NOMO-1 treated with DMSO at 0.1 percent for 48 hours (cell line): Measurements from ENCODE around the gene STAMBP.
"Not testable (repeated sequence)": the region's sequence is repeated elsewhere in the genome, so short reads cannot be mapped to it uniquely, and the experiment has no call there.

ENCODE experiments used
- DNase-seq: peaks from one replicate; lab custom pipeline; 2025; ENCODE audit not compliant: unreplicated experiment; lab: John Stamatoyannopoulos, UW

Gene STAMBP

DNA sequence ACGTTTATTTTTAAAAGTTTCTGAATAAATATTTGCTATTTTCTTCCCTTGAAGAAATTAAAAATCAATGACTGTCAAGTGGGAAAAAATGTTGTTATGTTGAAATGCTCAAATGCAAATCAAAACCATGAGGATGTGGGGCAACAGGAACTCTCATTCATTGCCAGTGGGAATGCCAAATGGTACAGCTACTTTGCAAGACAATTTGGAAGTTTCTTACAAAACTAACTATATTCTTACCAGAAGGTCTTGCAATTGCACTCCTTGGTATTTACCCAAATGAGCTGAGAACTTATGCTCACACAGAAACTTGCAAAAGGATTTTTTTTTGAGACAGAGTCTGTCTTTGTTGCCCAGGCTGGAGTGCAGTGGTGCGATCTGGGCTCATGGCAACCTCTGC is 56.6 kb downstream of the STAMBP start:
- DNase-seq, result no peak

DNA sequence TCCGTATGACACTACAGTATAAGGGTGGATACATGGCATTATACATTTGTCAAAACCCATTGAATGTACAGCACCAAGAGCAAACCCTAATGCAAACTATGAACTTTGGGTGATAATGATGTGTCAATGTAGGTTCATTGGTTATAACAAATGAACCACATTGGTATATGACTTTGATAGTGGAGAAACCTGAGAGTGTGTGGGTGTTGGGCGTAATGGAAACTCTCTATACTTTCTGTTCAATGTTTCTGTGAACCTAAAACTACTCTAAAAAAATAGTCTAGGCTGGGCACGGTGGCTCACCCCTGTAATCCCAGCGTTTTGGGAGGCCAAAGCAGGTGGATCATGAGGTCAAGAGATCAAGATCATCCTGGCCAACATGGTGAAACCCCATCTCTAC is 57.6 kb downstream of the STAMBP start:
- DNase-seq, result no peak

DNA sequence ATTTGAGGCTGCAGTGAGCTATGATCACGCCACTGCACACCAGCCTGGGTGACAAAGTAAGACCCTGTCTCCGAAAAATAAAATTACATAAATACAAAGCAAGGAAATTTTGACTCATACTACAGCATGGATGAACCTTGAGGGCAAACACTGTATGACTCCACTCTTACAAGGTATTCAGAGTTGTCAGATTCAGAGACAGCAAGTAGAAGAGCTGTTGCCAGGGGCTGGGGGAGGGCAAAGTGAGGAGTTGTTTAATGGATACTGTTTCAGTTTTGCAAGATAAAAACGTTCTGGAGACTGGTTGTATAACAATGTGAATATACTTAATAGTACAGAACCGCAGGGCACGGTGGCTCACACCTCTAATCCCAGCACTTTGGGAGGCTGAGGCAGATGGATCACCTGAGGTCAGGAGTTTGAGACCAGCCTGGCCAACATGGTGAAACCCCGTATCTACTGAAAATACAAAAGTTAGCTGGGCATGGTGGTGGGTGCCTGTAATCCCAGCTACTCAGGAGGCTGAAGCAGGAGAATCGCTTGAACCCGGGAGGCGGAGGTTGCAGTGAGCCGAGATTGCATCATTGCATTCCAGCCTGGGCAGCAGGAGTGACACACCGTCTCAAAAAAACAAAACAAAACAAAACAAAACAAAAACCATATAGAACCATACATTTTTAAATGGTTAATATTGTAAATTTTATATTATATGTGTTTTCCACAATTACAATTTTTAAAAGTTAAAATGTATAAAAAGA is 59.0 kb downstream of the STAMBP start:
- not testable (repeated sequence) for DNase-seq

DNA sequence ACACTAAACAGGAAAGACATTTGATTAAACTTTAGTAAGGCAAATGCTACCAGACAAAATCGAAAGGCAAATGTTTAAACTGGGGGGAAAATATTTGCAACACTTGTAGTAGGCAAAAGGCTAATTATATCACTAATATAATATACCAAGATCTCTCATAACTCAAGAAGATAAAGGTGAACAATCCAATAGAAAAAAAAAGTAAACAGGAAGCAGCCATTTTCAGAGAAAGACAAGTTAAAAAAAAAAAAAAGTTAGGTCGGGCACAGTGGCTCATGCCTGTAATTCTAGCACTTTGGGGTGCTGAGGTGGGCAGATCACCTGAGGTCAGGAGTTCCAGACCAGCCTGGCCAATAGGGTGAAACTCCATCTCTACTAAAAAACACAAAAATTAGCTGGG is 59.6 kb downstream of the STAMBP start:
- DNase-seq, result no peak

DNA sequence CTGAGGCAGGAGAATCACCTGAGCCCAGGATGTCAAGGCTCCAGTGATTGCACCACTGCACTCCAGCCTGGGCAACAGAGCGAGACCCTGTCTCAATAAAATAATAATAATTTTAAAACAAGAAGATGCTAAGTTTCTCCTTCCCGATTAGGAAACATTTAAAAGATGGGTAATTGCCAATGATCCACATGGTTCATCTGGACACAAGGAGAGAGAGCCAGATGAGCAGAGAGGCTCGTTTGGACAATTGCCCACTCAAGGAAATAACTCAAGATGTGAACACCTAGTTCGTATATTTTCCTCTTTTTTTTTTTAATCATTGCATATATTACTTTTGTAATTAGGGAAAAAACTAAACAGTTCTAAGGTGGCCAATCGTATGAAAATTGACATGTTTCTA is 60.4 kb downstream of the STAMBP start:
- no peak for DNase-seq

DNA sequence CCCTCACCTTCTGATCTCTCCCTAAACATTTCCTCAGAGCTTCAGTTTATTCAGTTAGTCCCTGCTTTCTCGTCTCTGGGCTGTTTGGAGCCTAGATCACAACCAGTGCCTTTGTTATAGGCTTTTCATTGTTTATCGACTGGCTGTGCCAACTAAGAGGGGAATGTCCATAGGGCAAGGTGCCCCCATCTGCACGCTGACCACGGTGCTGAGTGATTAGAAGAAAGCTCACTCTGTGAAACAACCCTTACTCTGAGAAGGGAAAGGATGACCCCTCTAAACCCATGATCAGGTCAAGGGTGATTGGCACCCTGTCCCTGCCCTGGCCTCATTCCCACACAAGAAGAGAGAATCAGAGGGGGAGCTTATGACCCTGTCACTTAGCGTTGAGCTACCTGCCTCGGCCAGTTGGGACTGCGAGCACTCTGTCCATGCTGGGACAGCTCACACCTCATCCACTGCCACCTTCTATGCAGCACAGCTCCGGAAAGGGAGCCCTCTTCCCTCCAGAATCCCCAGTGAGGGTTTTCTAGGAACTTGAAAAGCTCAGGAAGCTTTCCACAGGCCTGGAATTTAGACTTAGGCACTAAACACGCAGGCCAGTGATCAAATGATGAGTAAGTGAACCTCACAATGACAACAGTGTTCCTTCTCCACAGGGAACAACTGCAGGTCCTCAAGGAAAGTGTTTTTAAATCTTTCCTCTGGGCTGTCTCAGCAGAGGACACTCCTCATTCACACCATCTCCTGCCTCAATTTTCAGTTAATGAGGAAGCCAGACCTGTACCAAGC is 61.7 kb downstream of the STAMBP start:
- DNase-seq, result no peak

DNA sequence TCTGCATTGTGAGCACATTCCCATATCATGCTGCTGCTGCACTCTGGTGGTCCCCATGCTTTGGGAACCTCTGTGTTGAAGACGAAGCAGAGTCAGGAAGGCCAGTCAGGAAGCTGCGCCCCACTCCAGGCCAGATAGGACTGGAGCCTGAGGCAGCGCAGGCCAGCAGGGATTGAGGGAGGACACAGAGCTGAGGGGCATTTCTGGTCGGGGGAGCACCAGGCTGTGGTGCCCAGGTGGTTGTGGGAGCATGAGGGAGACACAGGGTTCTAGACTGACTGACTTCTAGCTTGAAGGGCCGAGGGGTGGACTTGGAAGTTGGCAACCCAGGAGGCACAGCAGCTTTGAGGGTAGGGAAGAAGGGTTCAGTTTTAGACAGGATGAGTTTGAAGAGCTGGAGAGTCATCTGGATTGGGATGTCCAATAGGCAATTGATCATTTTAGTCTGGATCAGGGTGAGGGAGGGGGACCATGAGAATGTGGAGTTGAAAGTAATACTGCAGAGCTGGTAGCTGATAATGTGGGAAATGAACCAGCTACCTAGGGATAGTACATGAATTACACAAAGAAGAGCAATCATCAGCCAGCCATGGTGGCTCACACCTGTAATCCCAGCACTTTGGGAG is 62.6 kb downstream of the STAMBP start:
- no peak for DNase-seq

DNA sequence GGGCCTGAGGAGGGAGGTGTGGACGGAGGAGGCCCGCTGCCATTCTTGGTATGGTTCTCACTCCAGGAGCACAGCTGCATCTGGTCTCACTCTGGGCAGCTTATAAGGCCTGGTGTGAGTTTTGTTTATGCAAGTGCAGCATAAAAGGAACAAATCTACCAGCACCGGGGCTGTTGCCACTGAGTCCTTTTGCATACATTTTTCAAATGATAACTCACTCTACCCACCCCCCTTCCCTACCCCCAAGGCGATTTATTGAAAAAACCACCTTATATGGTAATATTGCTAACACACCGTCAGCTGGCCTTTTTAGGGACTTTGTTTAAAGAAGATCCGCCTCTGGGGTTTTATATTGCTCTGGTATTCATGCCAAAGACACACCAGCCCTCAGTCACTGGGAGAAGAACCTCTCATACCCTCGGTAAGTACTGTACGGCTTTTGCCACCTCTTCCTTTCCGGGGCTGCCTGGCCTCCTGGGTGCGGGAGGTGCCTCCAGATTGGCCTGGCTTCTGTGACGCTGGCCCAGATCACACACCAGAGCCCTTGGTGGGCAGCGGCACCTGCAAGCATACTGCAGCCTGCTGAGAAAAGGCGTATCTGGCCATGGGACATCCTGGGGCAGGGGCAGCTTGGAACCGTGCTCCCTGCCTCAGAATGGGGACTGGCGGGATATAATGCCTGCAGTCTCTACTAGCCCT is 64.0 kb downstream of the STAMBP start, which contains the start of gene ACTG2:
TSS of gene ACTG2 (plus strand) at position 378 of the 699 bp plus-strand sequence. CDS start 8,304 bp downstream, outside the sequence.
- DNase-seq, result no peak

DNA sequence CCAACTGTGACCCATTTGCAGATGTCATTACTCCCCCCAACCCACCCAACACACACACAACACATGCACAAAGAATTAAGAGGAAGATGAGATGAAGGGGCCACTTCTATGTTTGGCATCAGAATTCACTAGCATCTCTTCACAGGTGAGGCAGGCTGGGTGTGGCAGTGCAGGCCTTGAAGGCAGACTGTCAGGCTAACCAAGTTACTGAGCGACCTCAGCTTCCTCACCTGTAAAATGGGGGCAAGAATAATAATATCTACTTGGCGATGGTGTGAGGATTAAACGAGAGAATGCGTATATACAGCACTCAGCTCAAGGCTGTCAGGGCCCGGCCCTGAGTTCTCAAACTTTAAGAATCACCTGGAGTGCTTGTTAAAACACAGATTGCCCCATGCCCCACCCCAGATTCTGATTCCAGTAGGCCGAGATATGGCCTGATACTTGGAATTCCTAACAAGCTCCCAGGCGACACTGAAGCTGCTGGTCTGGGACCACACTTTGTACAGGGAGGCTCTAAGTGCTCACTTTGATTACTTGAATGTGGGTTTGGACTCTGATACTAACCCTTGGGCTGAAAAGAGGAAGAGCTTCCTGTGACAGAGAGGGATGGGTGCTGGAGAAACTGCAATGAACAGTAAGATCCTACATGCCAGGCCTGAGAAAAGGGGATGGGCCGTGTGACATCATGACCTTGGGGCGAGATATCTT is 65.2 kb downstream of the STAMBP start:
- DNase-seq, result no peak

DNA sequence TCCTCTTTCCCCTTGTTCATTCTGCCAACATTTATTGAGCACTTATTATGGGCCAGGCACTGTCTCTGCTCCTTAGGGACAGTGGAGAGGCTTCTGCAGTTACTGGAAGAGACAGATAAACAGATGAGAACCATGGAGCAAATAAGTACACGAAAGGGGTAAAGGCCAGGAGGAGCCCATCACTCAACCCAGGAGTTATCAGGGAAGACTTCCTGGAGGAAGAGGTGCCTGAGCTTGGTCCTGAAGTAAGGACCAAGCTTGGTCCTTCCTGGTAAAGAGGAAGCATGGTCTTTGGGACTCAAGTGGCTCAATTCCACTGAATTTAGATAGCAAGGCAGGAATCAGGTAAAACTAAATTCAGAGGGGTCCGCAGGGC is 65.7 kb downstream of the STAMBP start:
- DNase-seq, result no peak

DNA sequence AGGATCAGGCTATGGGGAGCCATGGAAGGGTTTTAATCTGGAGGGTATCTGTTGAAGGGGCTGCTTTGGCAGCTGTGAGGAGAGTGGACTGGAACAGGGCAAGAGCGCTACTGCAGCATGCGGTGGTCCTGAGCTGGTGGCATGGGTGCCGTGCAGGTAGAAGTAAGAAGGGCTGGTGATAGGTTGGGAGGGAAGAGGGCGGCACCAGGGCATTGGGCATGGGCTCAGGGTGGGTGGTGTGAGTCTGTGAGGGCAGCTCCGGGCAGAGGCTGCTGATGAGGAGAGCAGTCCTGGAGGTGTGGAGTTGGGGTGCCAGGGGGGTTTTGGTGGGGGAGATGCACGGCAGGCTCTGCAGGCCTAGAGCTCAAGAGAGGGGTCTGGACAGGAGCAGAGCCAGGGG is 66.1 kb downstream of the STAMBP start:
- no peak for DNase-seq

DNA sequence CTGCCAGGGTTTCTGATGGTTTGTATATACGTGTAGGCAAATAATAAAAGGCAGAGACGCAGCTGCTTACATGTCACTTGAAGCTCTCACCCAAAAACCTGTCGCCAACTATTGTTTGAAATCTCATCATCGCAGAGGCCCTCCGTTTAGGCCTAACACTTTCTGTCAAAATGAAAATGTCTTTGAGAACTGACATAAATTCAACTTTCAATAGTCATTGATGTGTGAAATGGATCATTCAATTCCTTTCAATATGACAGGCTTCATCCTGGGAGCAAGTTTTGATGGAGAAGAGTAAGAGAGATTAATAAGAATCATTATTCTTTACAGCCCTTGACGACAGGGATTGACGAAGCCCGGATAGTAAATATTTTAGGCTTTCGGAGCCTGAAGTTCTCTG is 66.7 kb downstream of the STAMBP start:
- no peak for DNase-seq

DNA sequence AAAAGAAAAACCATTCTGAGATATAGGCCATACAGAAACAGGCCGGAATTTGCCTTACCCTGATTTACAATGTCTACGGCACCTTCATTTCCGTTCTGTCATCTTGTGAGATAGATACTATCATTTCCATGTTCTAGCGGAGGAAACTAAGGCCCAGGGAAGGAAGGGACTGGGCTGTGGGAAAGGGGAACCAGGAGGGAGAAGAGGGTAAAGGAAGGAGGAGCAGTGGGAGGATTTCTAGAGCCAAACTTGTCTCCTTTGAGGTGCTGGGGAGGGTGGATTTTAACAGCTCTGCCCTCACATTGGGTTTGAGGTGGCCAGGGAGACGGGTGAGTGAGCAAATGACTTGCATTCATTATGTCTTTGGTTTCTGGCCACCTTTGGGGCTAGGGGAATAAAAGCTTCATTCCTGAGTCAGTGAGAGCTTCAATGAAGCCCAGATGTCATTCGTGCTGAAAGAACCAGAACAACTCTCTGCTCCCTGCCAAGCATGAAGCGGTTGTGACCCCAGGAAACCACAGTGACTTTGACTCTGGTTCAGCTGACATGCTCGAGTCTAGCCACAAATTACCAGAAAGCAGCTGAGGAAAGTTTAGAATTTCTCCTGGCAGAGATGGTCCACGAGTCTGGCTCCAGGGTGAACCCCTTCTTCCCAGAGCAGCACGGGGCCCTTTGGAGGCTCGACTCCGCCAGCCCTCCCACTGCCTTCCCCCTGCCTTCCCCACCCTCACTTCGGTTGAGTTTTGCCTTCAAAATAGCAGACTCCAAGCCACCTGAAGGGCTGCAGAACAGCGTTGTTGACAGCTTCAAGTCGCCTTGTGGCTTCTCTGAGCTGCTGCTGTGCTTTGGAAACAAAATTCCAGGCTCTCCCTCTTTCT is 67.8 kb downstream of the STAMBP start:
- no peak for DNase-seq

DNA sequence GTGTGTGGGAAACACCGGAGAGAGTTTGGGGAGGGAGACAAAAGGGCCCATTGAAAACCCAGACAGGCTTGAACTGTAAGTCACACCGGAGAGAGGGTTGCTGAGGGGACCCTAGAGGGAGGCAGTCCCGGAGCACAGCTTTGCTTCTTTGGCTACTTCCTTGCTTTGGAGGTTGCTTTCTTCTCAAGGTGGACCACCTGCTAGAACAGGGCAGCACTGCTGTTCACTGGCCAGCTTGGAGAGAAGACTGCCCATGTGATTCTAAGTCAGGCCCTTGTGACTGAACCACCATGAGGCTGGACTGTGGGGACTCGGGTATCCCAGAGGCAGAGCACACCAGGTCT is 68.5 kb downstream of the STAMBP start:
- DNase-seq, result no peak

DNA sequence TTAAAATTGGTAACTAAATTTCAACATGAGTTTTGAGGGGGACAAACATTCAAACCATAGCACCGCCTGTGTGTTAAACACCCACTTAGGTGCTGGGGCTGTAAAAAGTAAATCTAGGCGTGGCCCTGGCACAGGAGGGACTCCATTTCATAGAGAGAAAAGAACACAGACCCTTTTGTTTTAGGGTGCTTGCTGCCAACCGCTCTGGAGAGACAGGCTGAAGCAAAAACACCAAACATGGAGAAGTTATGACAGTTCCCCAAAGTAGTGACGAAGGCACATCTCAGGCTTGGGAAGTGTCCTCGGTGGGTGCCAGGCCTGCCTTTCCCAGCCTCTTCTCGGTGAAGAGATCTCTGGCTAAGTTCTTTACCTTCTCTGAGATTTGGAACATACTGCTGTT is 69.2 kb downstream of the STAMBP start:
- no peak for DNase-seq

DNA sequence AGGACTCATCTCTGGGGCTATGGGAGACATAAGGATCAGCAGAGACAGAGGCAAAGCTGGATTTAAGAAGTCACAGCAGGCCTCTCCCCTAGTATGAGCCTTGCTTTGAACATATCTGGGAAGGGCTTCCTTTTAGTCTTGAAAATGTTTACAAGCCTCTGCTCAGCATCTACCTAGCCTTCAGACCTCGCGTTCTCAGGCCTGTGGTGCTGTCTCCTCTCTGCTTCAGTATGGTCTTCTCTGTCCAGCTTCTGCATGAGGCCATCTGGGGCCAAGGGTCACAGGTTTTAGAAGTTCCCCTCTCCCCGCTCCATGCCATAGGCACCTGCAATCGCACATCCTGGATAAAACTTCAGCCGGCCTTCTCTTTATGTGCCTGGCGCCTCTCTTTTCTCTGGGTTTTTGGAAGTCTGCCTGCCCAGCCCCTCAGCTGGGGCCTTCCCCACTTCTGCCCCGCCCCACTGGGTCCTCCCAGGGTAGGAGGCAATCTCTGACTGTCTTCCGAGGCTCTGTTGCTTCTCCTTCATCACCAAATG is 71.1 kb downstream of the STAMBP start:
- no peak for DNase-seq

DNA sequence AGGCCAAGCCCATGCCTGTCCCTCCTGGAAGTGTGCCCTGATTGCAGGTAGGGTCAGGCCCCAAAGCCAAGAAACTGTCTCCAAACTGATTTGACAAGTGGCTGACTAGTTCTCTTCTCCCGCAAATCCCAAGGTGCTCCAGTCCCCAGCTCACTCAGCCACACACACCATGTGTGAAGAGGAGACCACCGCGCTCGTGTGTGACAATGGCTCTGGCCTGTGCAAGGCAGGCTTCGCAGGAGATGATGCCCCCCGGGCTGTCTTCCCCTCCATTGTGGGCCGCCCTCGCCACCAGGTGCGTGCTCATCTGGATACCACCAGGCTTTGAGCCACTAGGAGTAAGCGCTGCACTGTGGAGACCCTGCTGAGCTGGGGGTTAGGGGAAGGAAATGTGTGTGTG is 72.4 kb downstream of the STAMBP start:
- no peak for DNase-seq

DNA sequence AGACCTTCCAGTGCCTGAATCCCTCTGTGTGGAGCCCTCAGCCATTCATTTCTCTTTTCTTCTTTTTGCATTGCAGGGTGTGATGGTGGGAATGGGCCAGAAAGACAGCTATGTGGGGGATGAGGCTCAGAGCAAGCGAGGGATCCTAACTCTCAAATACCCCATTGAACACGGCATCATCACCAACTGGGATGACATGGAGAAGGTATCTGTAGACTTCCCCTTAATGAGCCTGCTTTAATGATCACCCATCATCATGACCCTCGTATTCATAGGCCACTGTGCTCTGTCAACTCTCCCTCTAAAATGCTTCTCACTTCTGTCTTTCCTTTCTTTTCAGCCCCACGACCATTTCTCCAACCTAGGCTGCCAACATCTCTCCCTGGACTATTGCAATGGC is 73.5 kb downstream of the STAMBP start:
- DNase-seq, result no peak

DNA sequence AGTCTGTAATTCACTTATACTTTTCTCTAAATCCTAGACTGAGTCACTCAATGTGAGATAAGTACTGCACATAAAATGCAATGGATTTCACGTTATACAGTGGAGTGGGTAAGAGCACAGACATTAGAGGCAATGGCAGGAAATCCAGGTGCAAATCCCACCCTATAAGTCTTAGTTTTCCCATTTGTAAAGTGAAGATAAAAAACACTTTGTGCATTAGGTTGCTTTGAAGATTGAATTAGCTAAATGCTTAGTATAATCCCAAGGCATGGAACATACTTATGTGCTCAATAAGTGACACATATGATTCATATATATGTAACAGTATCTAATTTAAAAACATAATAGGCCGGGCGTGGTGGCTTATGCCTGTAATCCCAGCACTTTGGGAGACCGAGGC is 74.6 kb downstream of the STAMBP start:
- DNase-seq, result no peak
